NCI-H1092 (cell line): ENCODE data around the gene SMC6.

Experiments used
- DNase-seq: peaks from one replicate; lab custom pipeline; 2025; lab: John Stamatoyannopoulos, UW

Gene SMC6

GRCh38 chr2:17646838-17647701, 106.5 kb downstream of the SMC6 start:
- DNase-seq: peak; percentile 61

GRCh38 chr2:17646081-17646554, 107.5 kb downstream of the SMC6 start:
- DNase-seq: peak; percentile 12

- no peak for DNase-seq
These were observed 108.5 kb downstream of the SMC6 start for GRCh38 chr2:17644997-17645720.

GRCh38 chr2:17643031-17643615, 110.5 kb downstream of the SMC6 start:
- no peak for DNase-seq

GRCh38 chr2:17640406-17640805, 113.2 kb downstream of the SMC6 start:
- no peak for DNase-seq

- DNase-seq: no peak
These were observed 115.3 kb downstream of the SMC6 start for GRCh38 chr2:17638196-17638743.

GRCh38 chr2:17637131-17637906, 116.3 kb downstream of the SMC6 start:
- DNase-seq: no peak

GRCh38 chr2:17636257-17636656, 117.4 kb downstream of the SMC6 start:
- DNase-seq: no peak

GRCh38 chr2:17634997-17635396, 118.6 kb downstream of the SMC6 start:
- DNase-seq: no peak

- DNase-seq: no peak
These were observed 123.5 kb downstream of the SMC6 start for GRCh38 chr2:17630089-17630488.

- DNase-seq: no peak
These were observed 125.0 kb downstream of the SMC6 start for GRCh38 chr2:17628349-17629261.

- DNase-seq: no peak
These were observed 126.2 kb downstream of the SMC6 start for GRCh38 chr2:17627434-17627833.

GRCh38 chr2:17626986-17627385, 126.6 kb downstream of the SMC6 start:
- no peak for DNase-seq

GRCh38 chr2:17625446-17625845, 128.2 kb downstream of the SMC6 start:
- DNase-seq: no peak

GRCh38 chr2:17621781-17622180, 131.8 kb downstream of the SMC6 start:
- DNase-seq: no peak

- no peak for DNase-seq
These were observed 132.8 kb downstream of the SMC6 start for GRCh38 chr2:17620841-17621240.

- no peak for DNase-seq
These were observed 133.3 kb downstream of the SMC6 start for GRCh38 chr2:17620280-17620679.

- DNase-seq: no peak
These were observed 135.7 kb downstream of the SMC6 start for GRCh38 chr2:17617955-17618354.

- DNase-seq: no peak
These were observed 136.1 kb downstream of the SMC6 start for GRCh38 chr2:17617516-17617915.

- no peak for DNase-seq
These were observed 137.2 kb downstream of the SMC6 start for GRCh38 chr2:17616405-17616804.
